Astrocyte (in vitro differentiated cells and primary cell): Measurements from ENCODE around the gene HTRA2.

Experiments used
- CTCF ChIP-seq: IDR thresholded peaks from 2 replicates; pipeline ENCODE4 v1.5.1; 2011; ENCODE audit warnings: low read depth, mild to moderate bottlenecking, inconsistent platforms, low read length, moderate library complexity; ENCODE audit not compliant: insufficient read depth
- EZH2 ChIP-seq: IDR thresholded peaks from 2 replicates; pipeline ENCODE4 v1.6.1; 2012; ENCODE audit warnings: mild to moderate bottlenecking, low read length, inconsistent platforms; ENCODE audit not compliant: insufficient read depth

GRCh38 chr2:74499267-74499939, 30.3 kb upstream of the HTRA2 start, which contains the start of gene LBX2:
- TF ChIP-seq CTCF (no peak), EZH2 (peak; percentile 79)
